ENCODE measurements around the gene BMPR1B.

DNA sequence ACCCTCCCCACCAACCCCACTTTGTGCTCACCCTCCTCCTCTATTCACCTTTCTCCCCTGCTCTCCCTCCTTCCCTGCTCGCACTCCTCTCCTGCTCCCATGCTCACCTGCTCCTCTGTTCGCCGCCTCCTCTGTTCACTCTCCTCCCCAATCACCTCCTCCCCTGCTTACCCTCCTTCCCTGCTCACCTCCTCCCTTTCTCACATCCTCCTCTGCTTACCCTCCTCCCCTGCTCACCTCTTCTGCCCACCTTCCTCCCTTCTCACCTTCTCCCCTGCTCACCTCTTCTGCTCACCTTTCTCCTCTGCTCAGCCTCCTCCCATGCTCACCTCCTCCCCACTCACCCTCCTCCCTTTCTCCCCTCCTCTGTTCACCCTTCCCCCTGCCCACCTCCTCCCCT is 433.8 kb downstream of the BMPR1B start:
- TF ChIP-seq, protein P1, sequence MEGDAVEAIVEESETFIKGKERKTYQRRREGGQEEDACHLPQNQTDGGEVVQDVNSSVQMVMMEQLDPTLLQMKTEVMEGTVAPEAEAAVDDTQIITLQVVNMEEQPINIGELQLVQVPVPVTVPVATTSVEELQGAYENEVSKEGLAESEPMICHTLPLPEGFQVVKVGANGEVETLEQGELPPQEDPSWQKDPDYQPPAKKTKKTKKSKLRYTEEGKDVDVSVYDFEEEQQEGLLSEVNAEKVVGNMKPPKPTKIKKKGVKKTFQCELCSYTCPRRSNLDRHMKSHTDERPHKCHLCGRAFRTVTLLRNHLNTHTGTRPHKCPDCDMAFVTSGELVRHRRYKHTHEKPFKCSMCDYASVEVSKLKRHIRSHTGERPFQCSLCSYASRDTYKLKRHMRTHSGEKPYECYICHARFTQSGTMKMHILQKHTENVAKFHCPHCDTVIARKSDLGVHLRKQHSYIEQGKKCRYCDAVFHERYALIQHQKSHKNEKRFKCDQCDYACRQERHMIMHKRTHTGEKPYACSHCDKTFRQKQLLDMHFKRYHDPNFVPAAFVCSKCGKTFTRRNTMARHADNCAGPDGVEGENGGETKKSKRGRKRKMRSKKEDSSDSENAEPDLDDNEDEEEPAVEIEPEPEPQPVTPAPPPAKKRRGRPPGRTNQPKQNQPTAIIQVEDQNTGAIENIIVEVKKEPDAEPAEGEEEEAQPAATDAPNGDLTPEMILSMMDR (IDR thresholded peaks at IDR 0.05; ENCODE audit: low read depth, low read length, poor library complexity, severe bottlenecking) = no peak
- no peak for TF ChIP-seq EZH2phosphoT487 (IDR thresholded peaks at IDR 0.05; ENCODE audit: borderline replicate concordance, low read length)

All from DOHH2 (cell line).